Amniotic epithelial cell (primary cell): ENCODE measurements around the gene IFT57.
"Not testable (repeated sequence)": the region's sequence is repeated elsewhere in the genome, so short reads cannot be mapped to it uniquely, and the experiment has no call there.

ENCODE experiments used
- DNase-seq: peaks from one replicate; pipeline ENCODE4 v3.0.0-alpha.2; 2010; ENCODE audit warnings: low read depth

The IFT57 gene

DNA sequence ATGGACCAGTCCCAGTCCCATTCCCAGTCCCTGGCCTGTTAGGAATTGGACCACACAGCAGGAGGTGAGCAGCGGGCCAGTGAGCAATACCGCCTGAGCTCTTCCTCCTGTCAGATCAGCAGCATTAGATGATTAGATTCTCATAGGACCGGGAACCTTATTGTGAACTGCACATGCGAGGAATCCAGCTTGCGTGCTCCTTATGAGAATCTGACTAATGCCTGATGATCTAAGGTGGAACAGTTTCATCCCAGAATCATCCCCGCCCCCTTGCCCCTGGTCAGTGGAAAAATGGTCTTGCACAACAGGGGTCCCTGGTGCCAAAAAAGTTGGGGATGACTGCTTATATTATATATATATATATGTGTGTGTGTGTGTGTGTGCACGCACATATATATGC, 63.1 kb downstream of the IFT57 start:
- peak; percentile 36 for DNase-seq

GRCh38 chr3:108158251-108158650, 64.0 kb downstream of the IFT57 start:
- no peak for DNase-seq

DNA sequence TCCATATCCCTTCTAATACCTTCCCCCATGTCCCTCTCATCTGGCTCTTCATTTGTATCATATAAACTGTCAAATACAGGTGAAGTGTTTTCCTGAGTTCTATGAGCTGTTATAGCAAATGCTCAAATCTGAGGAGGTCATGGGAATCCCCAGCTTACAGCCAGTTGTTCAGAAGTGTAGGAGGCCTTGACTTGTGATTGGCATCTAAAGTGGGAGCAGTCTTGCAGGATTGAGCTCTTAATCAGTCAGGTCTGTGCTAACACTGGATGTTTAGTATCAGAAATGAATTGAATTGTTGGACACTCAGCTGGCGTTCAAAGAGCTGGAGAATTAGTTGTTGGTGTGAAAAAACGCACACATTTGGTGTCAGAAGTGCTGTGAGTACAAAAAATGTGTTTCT, 65.0 kb downstream of the IFT57 start:
- DNase-seq: no peak

DNA sequence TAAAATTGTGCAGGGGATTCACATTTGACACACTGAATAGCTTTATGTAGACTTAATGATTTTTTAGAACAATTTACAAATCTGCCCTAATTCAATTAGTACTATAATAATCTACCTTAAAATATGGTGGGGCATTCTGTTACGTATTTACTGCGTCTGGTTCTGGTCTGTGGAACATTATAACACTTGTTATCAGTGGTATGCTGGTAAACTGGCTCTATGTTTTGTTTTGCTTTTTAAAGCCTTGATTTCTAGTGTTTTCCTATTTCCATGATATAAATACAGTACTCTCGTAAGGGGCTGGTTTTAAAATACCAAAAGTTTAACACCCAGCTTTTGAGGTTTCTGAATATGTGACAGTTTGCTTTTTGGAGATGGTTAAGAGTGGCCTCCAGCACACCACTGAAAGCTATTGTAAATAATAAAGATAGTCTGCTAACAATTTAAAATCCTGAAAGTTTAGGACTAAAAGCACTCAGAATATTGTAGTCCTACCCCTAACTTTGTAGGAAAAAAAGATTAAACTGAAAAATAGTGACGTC, 65.8 kb downstream of the IFT57 start:
- no peak for DNase-seq

- DNase-seq: not testable (repeated sequence)
These were observed 66.6 kb downstream of the IFT57 start for GRCh38 chr3:108155642-108156041.

DNA sequence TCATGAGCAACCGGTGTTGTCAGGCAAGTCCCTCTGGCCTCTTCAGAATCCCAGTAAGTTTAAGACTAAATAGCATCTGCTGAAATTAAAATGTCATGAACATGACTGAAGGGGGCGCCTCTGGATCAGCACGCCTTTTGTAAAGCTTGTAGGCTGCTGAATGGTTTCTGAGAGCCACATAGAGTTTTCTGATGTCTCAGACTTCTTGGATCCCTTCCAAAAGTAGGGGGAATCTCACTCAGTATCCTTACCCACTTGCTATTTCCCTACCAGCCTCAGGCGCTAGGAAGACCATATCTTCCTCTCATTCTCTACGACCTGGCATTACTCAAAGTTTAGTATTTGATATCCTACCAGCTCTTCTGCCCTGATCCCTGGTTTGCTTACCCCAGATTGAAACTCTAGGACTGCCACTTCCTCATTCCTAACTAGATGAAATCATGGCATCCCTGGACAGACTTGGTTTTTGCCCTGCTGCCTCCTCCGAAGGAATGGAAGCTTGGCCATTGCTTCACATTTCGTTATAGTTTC, 68.7 kb downstream of the IFT57 start:
- DNase-seq: peak; percentile 81

GRCh38 chr3:108152274-108152673, 70.0 kb downstream of the IFT57 start:
- DNase-seq: no peak

- no peak for DNase-seq
These were observed 72.0 kb downstream of the IFT57 start for GRCh38 chr3:108150200-108150599.

DNA sequence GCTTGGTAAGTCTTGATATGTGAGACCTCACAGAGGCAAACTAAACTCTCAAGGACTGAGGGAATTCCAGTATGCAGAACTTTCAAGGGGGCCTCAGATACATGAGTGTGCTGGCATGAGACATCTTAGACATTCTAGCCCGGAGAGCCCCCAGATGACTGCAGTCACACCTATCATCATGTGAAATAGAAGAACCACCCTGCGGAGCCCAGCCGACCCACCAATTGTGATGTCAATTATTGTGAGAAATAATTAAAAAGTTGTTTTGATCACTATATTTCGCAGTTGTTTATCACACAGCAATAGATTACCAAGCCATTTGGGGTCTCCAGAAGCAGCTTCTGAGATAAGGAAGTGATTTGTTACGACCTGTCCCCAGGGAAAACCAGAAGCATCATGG, 76.1 kb downstream of the IFT57 start:
- DNase-seq: no peak

GRCh38 chr3:108145578-108145977, 76.6 kb downstream of the IFT57 start:
- DNase-seq: no peak

- no peak for DNase-seq
These were observed 84.8 kb downstream of the IFT57 start for GRCh38 chr3:108137460-108137814.

GRCh38 chr3:108136561-108137459, 85.4 kb downstream of the IFT57 start:
- no peak for DNase-seq

GRCh38 chr3:108134555-108134880, 87.7 kb downstream of the IFT57 start:
- DNase-seq: no peak

- DNase-seq: no peak
These were observed 88.2 kb downstream of the IFT57 start for GRCh38 chr3:108133858-108134554.

DNA sequence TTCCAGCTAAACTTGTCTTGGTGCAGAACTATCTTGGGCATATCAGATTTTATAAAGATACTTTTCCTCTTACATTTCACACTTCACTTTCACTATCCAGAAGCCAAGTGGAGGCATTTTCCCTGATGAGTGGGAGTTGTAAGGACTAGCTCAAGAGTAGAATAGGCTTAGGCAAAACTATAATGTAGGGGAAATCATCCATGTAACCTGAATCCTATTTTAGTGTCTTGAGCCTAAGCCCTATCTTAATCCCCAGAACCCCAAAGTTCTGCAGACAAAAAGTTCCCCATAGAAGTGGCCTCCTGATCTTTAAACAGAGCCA, 89.2 kb downstream of the IFT57 start:
- peak; percentile 33 for DNase-seq

DNA sequence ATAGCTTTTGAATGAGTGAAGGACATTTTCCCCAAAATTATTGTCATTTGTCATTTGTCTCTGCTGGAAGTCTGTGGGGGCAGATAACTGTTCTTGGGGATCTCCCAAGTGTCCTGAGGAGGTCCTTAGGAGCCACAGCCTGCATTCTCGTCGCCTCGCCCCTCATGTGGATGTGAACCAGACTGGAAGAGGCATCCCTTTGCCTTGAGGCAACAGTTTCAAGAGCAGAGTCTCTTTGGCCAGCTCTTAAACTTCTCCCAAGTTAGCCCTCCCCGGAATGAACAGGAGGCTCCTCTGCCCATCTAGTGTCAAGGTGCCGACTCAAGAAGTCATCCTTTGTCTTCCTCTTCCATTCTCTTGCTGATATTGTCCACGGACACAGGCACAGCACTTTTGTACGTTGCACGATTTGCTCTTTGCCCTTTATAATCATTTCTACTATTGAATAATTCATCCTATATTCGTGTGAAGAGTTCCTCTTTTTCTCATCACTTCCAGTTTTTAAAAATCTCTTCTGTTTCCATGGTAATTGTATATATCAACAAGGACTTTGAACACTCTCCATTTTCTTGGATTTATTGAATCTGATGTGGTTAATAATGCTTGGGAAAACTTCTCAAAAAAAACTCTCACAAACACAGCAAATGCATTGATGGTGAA, 90.6 kb downstream of the IFT57 start:
- DNase-seq: no peak

- peak; percentile 59 for DNase-seq
These were observed 91.3 kb downstream of the IFT57 start for GRCh38 chr3:108130701-108131474.

DNA sequence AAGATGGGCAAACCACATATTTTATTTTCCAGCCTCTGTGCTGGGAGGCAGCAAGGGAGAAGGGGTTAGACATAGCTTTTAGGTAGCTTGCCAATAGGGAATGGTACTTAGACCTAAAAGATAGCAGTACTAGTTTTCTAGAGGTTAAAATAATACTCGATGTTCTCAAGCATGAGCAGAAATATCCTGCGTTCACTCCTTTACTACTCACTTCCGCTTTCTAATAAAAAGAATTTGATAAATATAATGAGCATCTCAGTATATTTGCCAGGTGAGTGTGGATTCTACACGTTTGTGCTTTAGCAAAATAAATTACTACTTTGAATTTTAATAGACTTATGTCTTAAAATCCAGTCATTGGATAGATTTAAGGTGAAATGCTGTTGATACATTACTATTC, 92.0 kb downstream of the IFT57 start:
- no peak for DNase-seq

- no peak for DNase-seq
These were observed 94.8 kb downstream of the IFT57 start for GRCh38 chr3:108127301-108127988.

- no peak for DNase-seq
These were observed 95.9 kb downstream of the IFT57 start for GRCh38 chr3:108126348-108126747.

- DNase-seq: no peak
These were observed 96.6 kb downstream of the IFT57 start for GRCh38 chr3:108125550-108126071.
